Neuronal stem cell (in vitro differentiated cells): ENCODE measurements around the gene FOXJ3. TPM values are rescaled to one million over a fixed set of nuclear protein-coding genes. Genes with fewer than 3 reads are reported as not detected.

ENCODE experiments used
- DNase-seq: peaks from one replicate; pipeline ENCODE4 v3.0.0-alpha.2; 2013; ENCODE audit warnings: low spot score
- H2AFZ ChIP-seq: one replicate; pipeline ENCODE4 v1.6.1; 2013; ENCODE audit warnings: mild to moderate bottlenecking, low read length, inconsistent platforms
- H2AK5ac ChIP-seq: 2 replicates; pipeline ENCODE4 v1.6.1; 2013; ENCODE audit warnings: low read depth, mild to moderate bottlenecking, inconsistent platforms, low read length, moderate library complexity, mixed read lengths
- H2BK120ac ChIP-seq: 2 replicates; pipeline ENCODE4 v1.6.1; 2013; ENCODE audit warnings: low read depth, mild to moderate bottlenecking, inconsistent platforms, low read length, moderate library complexity, mixed read lengths
- H2BK12ac ChIP-seq: one replicate; pipeline ENCODE4 v1.6.1; 2013; ENCODE audit warnings: low read length, inconsistent platforms
- H2BK15ac ChIP-seq: 2 replicates; pipeline ENCODE4 v1.6.1; 2013; ENCODE audit warnings: mild to moderate bottlenecking, low read length, inconsistent platforms, mixed read lengths
- H2BK5ac ChIP-seq: one replicate; pipeline ENCODE4 v1.6.1; 2013; ENCODE audit warnings: inconsistent platforms, mild to moderate bottlenecking, low read length, moderate library complexity
- H3K14ac ChIP-seq: one replicate; pipeline ENCODE4 v1.6.1; 2013; ENCODE audit warnings: low read length, inconsistent platforms
- H3K18ac ChIP-seq: 2 replicates; pipeline ENCODE4 v1.6.1; 2013; ENCODE audit warnings: low read length, inconsistent platforms
- H3K23ac ChIP-seq: 2 replicates; pipeline ENCODE4 v1.6.1; 2013; ENCODE audit warnings: low read depth, mild to moderate bottlenecking, mixed read lengths, low read length, inconsistent platforms; ENCODE audit not compliant: poor library complexity
- H3K27ac ChIP-seq: replicated peaks from 3 replicates; pipeline ENCODE4 v1.5.1; 2013; ENCODE audit warnings: low read length, inconsistent platforms
- H3K27me3 ChIP-seq, 3 experiments: 2 replicates each; pipeline ENCODE4 v1.6.1; 2013; ENCODE audit warnings: low read length in 3 of 3, mild to moderate bottlenecking in 2 of 3, inconsistent platforms in 1 of 3, low read depth in 1 of 3, mixed read lengths in 1 of 3, moderate library complexity in 1 of 3; ENCODE audit not compliant: control insufficient read depth in 3 of 3, insufficient read depth in 3 of 3
- H3K36me3 ChIP-seq, 2 donors: replicated peaks in 1 of 2; 2 replicates each; pipeline ENCODE4 v1.6.1; 2013; ENCODE audit warnings: low read length in 2 of 2; ENCODE audit not compliant: control insufficient read depth in 2 of 2, insufficient read depth in 2 of 2
- H3K4ac ChIP-seq: 2 replicates; pipeline ENCODE4 v1.6.1; 2013; ENCODE audit warnings: inconsistent platforms, mild to moderate bottlenecking, low read length, moderate library complexity
- H3K4me1 ChIP-seq, 2 donors: 1 replicate in 1 of 2; 2 replicates in 1 of 2; pipeline ENCODE4 v1.6.1; 2013; ENCODE audit warnings: low read length in 2 of 2, low read depth in 1 of 2; ENCODE audit not compliant: control insufficient read depth in 2 of 2, insufficient read depth in 1 of 2
- H3K4me2 ChIP-seq: one replicate; pipeline ENCODE4 v1.6.1; 2013; ENCODE audit warnings: mild to moderate bottlenecking, low read length, inconsistent platforms; ENCODE audit not compliant: insufficient read depth, poor library complexity, severe bottlenecking
- H3K4me3 ChIP-seq, 2 donors: 2 replicates each; pipeline ENCODE4 v1.5.1; 2013; ENCODE audit warnings: low read length in 2 of 2, mild to moderate bottlenecking in 2 of 2, inconsistent platforms in 1 of 2, moderate library complexity in 1 of 2
- H3K79me1 ChIP-seq: one replicate; pipeline ENCODE4 v1.6.1; 2013; ENCODE audit warnings: low read depth, mild to moderate bottlenecking, inconsistent platforms, low read length, moderate library complexity
- H3K9ac ChIP-seq: one replicate; pipeline ENCODE4 v1.6.1; 2013; ENCODE audit warnings: mild to moderate bottlenecking, low read depth, low read length, inconsistent platforms; ENCODE audit not compliant: poor library complexity
- H3K9me3 ChIP-seq, 2 donors: replicated peaks in 1 of 2; 2 replicates each; pipeline versions ENCODE3 to v1.6.1; 2013; ENCODE audit warnings: low read length in 2 of 2, mild to moderate bottlenecking in 2 of 2, inconsistent platforms in 1 of 2, low read depth in 1 of 2, mixed read lengths in 1 of 2, moderate library complexity in 1 of 2; ENCODE audit not compliant: control insufficient read depth in 2 of 2, insufficient read depth in 1 of 2
- H4K8ac ChIP-seq: one replicate; pipeline ENCODE4 v1.6.1; 2013; ENCODE audit warnings: low read depth, mild to moderate bottlenecking, inconsistent platforms, low read length, moderate library complexity
- H4K91ac ChIP-seq: one replicate; pipeline ENCODE4 v1.6.1; 2013; ENCODE audit warnings: low read length, low read depth, mild to moderate bottlenecking, inconsistent platforms; ENCODE audit not compliant: poor library complexity
- WGBS, 2 donors: extraction: QIAGEN DNeasy Blood & Tissue Kit; methylation state at CpG; one replicate each; pipeline ENCODE4 v1.1.7; 2013; ENCODE audit warnings: missing lambda C conversion rate in 2 of 2, mixed read lengths in 1 of 2; ENCODE audit not compliant: insufficient read length in 2 of 2, insufficient replicate concordance in 1 of 2; ENCODE audit errors: extremely low coverage in 2 of 2; 5-methylcytosine and 5-hydroxymethylcytosine counted together
- polyA plus RNA-seq, 2 experiments: library from polyadenylated mRNA; stranded (reverse); fragments of 200-250 nt; gene quantifications; one replicate each; pipeline ENCODE4 v1.2.3, GENCODE V29; 2013

Gene FOXJ3
- 35.0 TPM for polyA plus RNA-seq (2013, experiment 1 of 2)
- 35.9 TPM for polyA plus RNA-seq (2013, experiment 2 of 2)

DNA sequence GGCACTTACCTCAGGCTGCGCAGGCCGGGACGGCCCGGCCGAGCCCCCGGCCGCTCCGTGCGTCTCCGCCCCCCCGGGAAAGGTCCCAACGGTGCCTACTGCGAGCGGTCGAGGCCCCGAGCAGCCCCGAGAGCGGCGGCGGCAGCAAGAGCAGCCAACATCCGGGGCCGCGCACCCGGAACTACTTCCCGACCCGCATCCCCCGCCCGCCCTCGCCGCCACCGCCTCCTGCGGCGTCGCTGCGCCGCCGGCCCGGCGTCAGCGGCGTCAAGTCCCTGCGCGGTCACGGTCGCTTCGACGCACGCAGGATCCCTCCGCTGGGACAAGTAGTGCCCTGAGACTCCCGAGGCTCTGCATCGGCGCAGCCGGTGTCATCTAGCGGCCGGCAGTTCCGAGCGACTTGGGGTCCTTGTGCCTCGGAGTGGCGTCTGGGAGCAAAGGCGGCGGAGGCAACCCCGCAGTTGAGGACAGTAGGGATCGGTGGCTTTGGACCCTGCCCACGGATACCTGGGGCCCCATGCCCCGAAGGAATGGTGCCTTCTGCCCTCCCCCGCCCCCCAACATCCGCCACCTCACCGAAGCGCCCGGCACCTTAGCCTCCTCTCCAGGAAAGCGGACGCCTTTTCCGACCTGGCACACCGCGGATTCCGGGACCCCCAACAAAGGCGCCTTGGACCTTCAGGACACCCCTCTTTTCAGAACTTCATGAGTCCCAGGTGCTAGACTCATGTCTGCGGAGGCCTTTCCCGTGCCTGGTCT lies at the start of gene FOXJ3:
FOXJ3 (minus strand) TSS at position 186 of the 759 bp plus-strand sequence. CDS start 24,142 bp downstream, outside the sequence.
- no peak within 1 kb of the TSS for H3K4ac ChIP-seq
- peak within 1 kb of the TSS; percentile 44 for H2BK15ac ChIP-seq
- H3K27me3 ChIP-seq: no peaks in the 10 kb centered on the region
- H3K14ac ChIP-seq: peak within 1 kb of the TSS; percentile 72
- no peak within 1 kb of the TSS for H2BK12ac ChIP-seq
- peak within 1 kb of the TSS; percentile 92 for H3K27ac ChIP-seq
- H3K79me1 ChIP-seq: no peaks in the 10 kb centered on the region
- no peaks in the 10 kb centered on the region for H3K36me3 ChIP-seq
- peak within 1 kb of the TSS; percentile 96 for H3K18ac ChIP-seq
- peaks cover 1 to 2% of the 10 kb centered on the region in 2 donors for H3K4me1 ChIP-seq
- H4K91ac ChIP-seq: no peak within 1 kb of the TSS
- DNase-seq: peak; percentile 96
- peak within 1 kb of the TSS; percentile 82 for H2AK5ac ChIP-seq
- no peak within 1 kb of the TSS for H4K8ac ChIP-seq
- H3K4me3 ChIP-seq: peak within 1 kb of the TSS; percentile 78 to 91
- peak within 1 kb of the TSS; percentile 99 for H3K23ac ChIP-seq
- H2BK5ac ChIP-seq: peak within 1 kb of the TSS; percentile 85
- H2AFZ ChIP-seq: peak within 1 kb of the TSS; percentile 94
- H2BK120ac ChIP-seq: peak within 1 kb of the TSS; percentile 82
- WGBS, 2 donors: no CpG with 5 or more reads among the region's 79 CpGs
- H3K4me2 ChIP-seq: peak within 1 kb of the TSS; percentile 91
- no peaks in the 10 kb centered on the region for H3K9me3 ChIP-seq
- peak within 1 kb of the TSS; percentile 96 for H3K9ac ChIP-seq

DNA sequence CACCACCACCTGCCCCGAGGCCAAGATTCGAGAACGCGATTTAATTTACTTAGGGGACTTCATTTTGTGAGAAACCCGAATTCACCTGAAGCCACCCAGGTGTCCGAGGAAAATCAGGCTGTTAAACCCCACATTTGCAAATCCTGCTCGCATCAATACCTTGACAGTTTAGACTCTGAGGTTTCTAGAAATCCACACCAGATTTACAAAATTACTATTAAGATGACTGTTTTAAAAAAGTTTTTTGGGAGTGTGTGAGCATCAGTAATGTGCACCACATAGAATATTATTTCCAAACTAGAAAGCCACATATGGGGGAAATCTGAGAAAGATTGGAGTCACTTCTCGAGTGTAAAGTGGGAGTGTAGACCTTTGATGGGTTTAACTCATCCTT lies 46.2 kb upstream of the FOXJ3 start:
- Histone ChIP-seq H2BK120ac (no peak overlapping the region), H3K9ac (peak overlapping the region; percentile 85), H3K27me3 (peaks cover 2 to 61% (median 17%) of the 10 kb centered on the region in 3 experiments), H3K9me3 (no peaks in the 10 kb centered on the region), H3K14ac (no peak overlapping the region), H2AK5ac (no peak overlapping the region), H3K23ac (no peak overlapping the region), H4K91ac (no peak overlapping the region), H3K4me2 (peak overlapping the region; percentile 82), H2BK5ac (no peak overlapping the region), H2BK15ac (no peak overlapping the region), H3K79me1 (no peaks in the 10 kb centered on the region), H3K4ac (no peak overlapping the region), H3K4me3 (peak overlapping the region; percentile 52 to 98), H4K8ac (no peak overlapping the region), H3K18ac (no peak overlapping the region), H2BK12ac (no peak overlapping the region), H3K36me3 (no peaks in the 10 kb centered on the region), H2AFZ (peak overlapping the region; percentile 97), H3K4me1 (peaks cover 0 to 4% of the 10 kb centered on the region in 2 donors), H3K27ac (no peak overlapping the region)
- no peak for DNase-seq
- no CpG with 5 or more reads among the region's 8 CpGs for WGBS, 2 donors

- H2BK12ac ChIP-seq: no peak within 1 kb of the TSS
- no peaks in the 10 kb centered on the region for H3K36me3 ChIP-seq
- H3K9me3 ChIP-seq: no peaks in the 10 kb centered on the region
- peak within 1 kb of the TSS; percentile 82 for H3K4me2 ChIP-seq
- H3K23ac ChIP-seq: peak within 1 kb of the TSS; percentile 77
- H3K14ac ChIP-seq: no peak within 1 kb of the TSS
- H3K18ac ChIP-seq: peak within 1 kb of the TSS; percentile 78
- peak within 1 kb of the TSS; percentile 30 for H4K8ac ChIP-seq
- H3K27me3 ChIP-seq: peaks cover 2 to 61% (median 17%) of the 10 kb centered on the region in 3 experiments
- WGBS, 2 donors: no CpG with 5 or more reads among the region's 101 CpGs
- H2AFZ ChIP-seq: peak within 1 kb of the TSS; percentile 97
- no peaks in the 10 kb centered on the region for H3K79me1 ChIP-seq
- no peak within 1 kb of the TSS for H3K27ac ChIP-seq
- no peak within 1 kb of the TSS for H2BK15ac ChIP-seq
- H4K91ac ChIP-seq: no peak within 1 kb of the TSS
- no peak within 1 kb of the TSS for H2BK5ac ChIP-seq
- peak within 1 kb of the TSS; percentile 52 to 98 for H3K4me3 ChIP-seq
- peak; percentile 75 for DNase-seq
- no peak within 1 kb of the TSS for H2BK120ac ChIP-seq
- peak within 1 kb of the TSS; percentile 85 for H3K9ac ChIP-seq
- no peak within 1 kb of the TSS for H2AK5ac ChIP-seq
- H3K4ac ChIP-seq: no peak within 1 kb of the TSS
- peaks cover 0 to 4% of the 10 kb centered on the region in 2 donors for H3K4me1 ChIP-seq
Observed at GRCh38 chr1:42380586-42381279, 45.7 kb upstream of the FOXJ3 start, which contains the start of gene RIMKLA. Gene RIMKLA, plus strand, starts transcription at chr1:42380792. Its CDS starts 143 bp downstream, at chr1:42380935.
